K562 (cell line): ENCODE measurements around the gene SCN5A. TPM values are rescaled to one million over a fixed set of nuclear protein-coding genes. Genes with fewer than 3 reads are reported as not detected.

ENCODE experiments used
- ATAC-seq: fragments of 200-7000 bp; cut with Tn5 transposase; 3 replicates; pipeline ENCODE4 v1.9.1; 2020; ENCODE audit warnings: moderate library complexity
- BruUV-seq: library from RNA; stranded (reverse); fragments of 400-500 nt; replicated peaks from 2 replicates; lab custom pipeline; 2021; lab: Mats Ljungman, UMichigan
- CTCF ChIA-PET: fragments of 300-600 bp; formaldehyde crosslinking; extraction: SDS; loops from one replicate; lab custom pipeline; 2021; ENCODE audit warnings: low intra/inter-chr PET ratio; lab: Yijun Ruan, JAX
- POLR2A ChIA-PET: fragments of 300-600, 350-650 bp; sonication (Branson Sonifier 250); formaldehyde crosslinking; extraction: SDS; loops from one replicate; lab custom pipeline; 2021; ENCODE audit warnings: antibody characterized with exemption, inconsistent platforms; lab: Yijun Ruan, JAX
- DNase-seq, 4 experiments: peaks; one replicate each; pipeline versions ENCODE4 v3.0.0 to v3.0.0-alpha.2; 2011 to 2018; ENCODE audit warnings: low spot score in 3 of 4, mixed read lengths in 3 of 4; ENCODE audit errors: extremely low read depth in 1 of 4
- FAIRE-seq: peaks from 2 replicates; lab custom pipeline; 2011; peaks lifted over from hg19 to GRCh38; lab: Jason Lieb, UNC
- H2AFZ ChIP-seq: 2 replicates; pipeline ENCODE4 v1.6.0; 2011; ENCODE audit warnings: low read depth, low read length, control low read depth, inconsistent platforms
- H3K27ac ChIP-seq: fragments of 200-600 bp; 3 replicates; pipeline ENCODE4 v1.8.0; 2011; ENCODE audit warnings: low read depth, mild to moderate bottlenecking, control low read depth, inconsistent platforms, low read length, moderate library complexity, mixed read lengths; ENCODE audit errors: extremely low read depth
- H3K27me3 ChIP-seq, 2 experiments: fragments of 300-600 bp in 1 of 2; 2 replicates in 1 of 2; 3 replicates in 1 of 2; pipeline versions ENCODE4 v1.6.0 to v1.8.0; 2011; ENCODE audit warnings: inconsistent platforms in 2 of 2, low read length in 2 of 2, mild to moderate bottlenecking in 1 of 2, mixed read lengths in 1 of 2, moderate library complexity in 1 of 2; ENCODE audit not compliant: control insufficient read depth in 2 of 2, insufficient read depth in 2 of 2
- H3K36me3 ChIP-seq: fragments of 300-600 bp; 3 replicates; pipeline ENCODE4 v1.8.0; 2011; ENCODE audit warnings: mild to moderate bottlenecking, low read length, inconsistent platforms; ENCODE audit not compliant: control insufficient read depth, insufficient read depth
- H3K4me1 ChIP-seq, 2 experiments: fragments of 200-600 bp in 1 of 2; replicated peaks in 1 of 2; 2 replicates in 1 of 2; 3 replicates in 1 of 2; pipeline versions ENCODE4 v1.5.1 to v1.8.0; 2011; ENCODE audit warnings: inconsistent platforms in 2 of 2, low read length in 2 of 2, mild to moderate bottlenecking in 1 of 2, mixed read lengths in 1 of 2, moderate library complexity in 1 of 2; ENCODE audit not compliant: control insufficient read depth in 2 of 2, insufficient read depth in 2 of 2
- H3K4me2 ChIP-seq: 2 replicates; pipeline ENCODE4 v1.6.1; 2011; ENCODE audit warnings: low read length, control low read depth, inconsistent platforms, mixed read lengths; ENCODE audit not compliant: insufficient read depth
- H3K4me3 ChIP-seq: fragments of 200-600 bp; sonication (generic), shearing (Covaris generic); 2 replicates; pipeline ENCODE4 v1.5.1; 2016; ENCODE audit warnings: control low read depth, inconsistent platforms
- H3K79me2 ChIP-seq: fragments of 200-600 bp; 3 replicates; pipeline ENCODE4 v1.8.0; 2011; ENCODE audit warnings: low read length, inconsistent platforms; ENCODE audit not compliant: control insufficient read depth, insufficient read depth
- H3K9ac ChIP-seq, 2 experiments: 2 replicates each; pipeline versions ENCODE4 v1.6.0 to v1.6.1; 2011; ENCODE audit warnings: low read depth in 2 of 2, low read length in 2 of 2, control low read depth in 1 of 2, inconsistent platforms in 1 of 2, mild to moderate bottlenecking in 1 of 2, mixed read lengths in 1 of 2; ENCODE audit not compliant: insufficient read depth in 1 of 2
- H3K9me1 ChIP-seq: one replicate; pipeline ENCODE4 v1.6.0; 2011; ENCODE audit warnings: inconsistent platforms, mild to moderate bottlenecking, low read length, moderate library complexity; ENCODE audit not compliant: control insufficient read depth, insufficient read depth
- H3K9me3 ChIP-seq: replicated peaks from 2 replicates; pipeline ENCODE4 v1.5.1; 2011; ENCODE audit warnings: low read depth, low read length, inconsistent platforms; ENCODE audit not compliant: control insufficient read depth, insufficient read depth
- H4K20me1 ChIP-seq: replicated peaks from 2 replicates; pipeline ENCODE4 v1.6.1; 2011; ENCODE audit warnings: low read length, inconsistent platforms, mixed read lengths; ENCODE audit not compliant: control insufficient read depth, insufficient read depth
- CHCHD3 ChIP-seq: fragments of 250-450 bp; sonication (Bioruptor Pico); IDR thresholded peaks from 2 replicates; pipeline ENCODE4 v2.1.2; 2022; ENCODE audit warnings: mild to moderate bottlenecking
- CLOCK ChIP-seq: fragments of 250-450 bp; sonication (Bioruptor Pico); IDR thresholded peaks from 2 replicates; pipeline ENCODE4 v1.4.0; 2020; ENCODE audit warnings: mild to moderate bottlenecking, moderate library complexity, borderline replicate concordance
- DPF2 ChIP-seq: fragments of 450-650 bp; IDR thresholded peaks from 2 replicates; pipeline ENCODE4 v1.6.1; 2016
- ESRRA ChIP-seq: fragments of 450-650 bp; IDR thresholded peaks from 2 replicates; pipeline ENCODE4 v1.6.1; 2014; ENCODE audit warnings: low read depth, mild to moderate bottlenecking, moderate library complexity, borderline replicate concordance
- GTF2F1 ChIP-seq: IDR thresholded peaks from 2 replicates; pipeline ENCODE4 v1.6.1; 2011; ENCODE audit warnings: low read depth, low read length, improper control_type of control experiment
- MTA1 ChIP-seq: fragments of 450-650 bp; IDR thresholded peaks from 2 replicates; pipeline ENCODE4 v1.6.1; 2017; ENCODE audit warnings: borderline replicate concordance
- NR1H2 ChIP-seq: sonication (generic); formaldehyde crosslinking; IDR thresholded peaks from 2 replicates; pipeline ENCODE4 v1.4.0; 2020; ENCODE audit warnings: mild to moderate bottlenecking, missing genetic modification reagents
- PTRF ChIP-seq: fragments of 450-650 bp; IDR thresholded peaks from 2 replicates; pipeline ENCODE4 v1.6.1; 2016; ENCODE audit warnings: mild to moderate bottlenecking, missing genetic modification characterization, missing compliant biosample characterization
- SREBF2 ChIP-seq: sonication (generic); formaldehyde crosslinking; IDR thresholded peaks from 2 replicates; pipeline ENCODE4 v1.4.0; 2020; ENCODE audit warnings: mild to moderate bottlenecking, missing genetic modification reagents
- TAL1 ChIP-seq: fragments of 450-650 bp; IDR thresholded peaks from 2 replicates; pipeline ENCODE4 v1.6.1; 2016; ENCODE audit warnings: mild to moderate bottlenecking
- TCF7 ChIP-seq: sonication (generic); IDR thresholded peaks from 2 replicates; pipeline ENCODE4 v1.6.1; 2016; ENCODE audit warnings: antibody characterized with exemption, borderline replicate concordance
- YY1 ChIP-seq, 3 experiments: IDR thresholded peaks; 2 replicates each; pipeline ENCODE4 v1.6.1; 2011; ENCODE audit warnings: low read length in 2 of 3, mild to moderate bottlenecking in 2 of 3, moderate library complexity in 2 of 3, borderline replicate concordance in 1 of 3, control low read depth in 1 of 3, low read depth in 1 of 3; ENCODE audit not compliant: insufficient read depth in 3 of 3, insufficient replicate concordance in 2 of 3, control insufficient read depth in 1 of 3, insufficient read length in 1 of 3; ENCODE audit errors: extremely low read depth in 1 of 3
- ZC3H11A ChIP-seq: IDR thresholded peaks from 2 replicates; pipeline ENCODE4 v1.6.1; 2012; ENCODE audit warnings: low read depth, low read length, improper control_type of control experiment
- ZC3H8 ChIP-seq: fragments of 450-650 bp; IDR thresholded peaks from 2 replicates; pipeline ENCODE4 v1.6.1; 2017
- ZNF282 ChIP-seq: sonication (generic); formaldehyde crosslinking; IDR thresholded peaks from 2 replicates; pipeline ENCODE4 v1.8.1; 2023; ENCODE audit warnings: missing genetic modification reagents
- ZNF507 ChIP-seq: conservative IDR thresholded peaks from 2 replicates; pipeline ENCODE4 v1.6.1; 2017; ENCODE audit warnings: missing genetic modification characterization, missing compliant biosample characterization
- ZNF518B ChIP-seq: fragments of 250-450 bp; sonication (Bioruptor Pico); IDR thresholded peaks from 2 replicates; pipeline ENCODE4 v1.5.0; 2021; ENCODE audit warnings: mild to moderate bottlenecking, moderate library complexity
- ZNF584 ChIP-seq: fragments of 200-800 bp; sonication (Bioruptor generic); IDR thresholded peaks from 2 replicates; pipeline ENCODE4 v1.6.1; 2016; ENCODE audit warnings: low read depth, mild to moderate bottlenecking, missing genetic modification characterization, missing compliant biosample characterization
- ZSCAN32 ChIP-seq: fragments of 450-650 bp; formaldehyde crosslinking; IDR thresholded peaks from 2 replicates; pipeline ENCODE4 v1.4.0; 2020; ENCODE audit warnings: mild to moderate bottlenecking, moderate library complexity
- WGBS: fragments of 100-300 bp; shearing (Covaris generic); methylation state at CpG from one replicate; pipeline ENCODE4 v1.1.6; 2016; ENCODE audit warnings: low coverage, mixed read lengths; ENCODE audit not compliant: insufficient coverage; ENCODE audit errors: missing lambda C conversion rate; 5-methylcytosine and 5-hydroxymethylcytosine counted together
- in situ Hi-C: fragments of 300-500 bp; cut with MboI; formaldehyde crosslinking; loops from 4 replicates; pipeline ENCODE4 v1.15.0; 2018; ENCODE audit warnings: inconsistent platforms, mixed read lengths
- intact Hi-C: fragments of 100-400 bp; cut with micrococcal nuclease; formaldehyde crosslinking; loops from 2 replicates; pipeline ENCODE4 v1.14.2; 2022
- polyA plus RNA-seq, 8 experiments: library from polyadenylated mRNA; depleted of rRNA in 4 of 8; stranded (reverse) in 5 of 8; unstranded in 3 of 8; fragments of >200 nt; fragmentation: Nextera tagmentation in 2 of 8; fragmentation: Illumina TruSeq in 1 of 8; extraction: Ambion mirVana in 2 of 8; extraction: Trizol in 1 of 8; gene quantifications; 2 replicates each; pipeline versions ENCODE4 v1.2.1 to v1.2.3, GENCODE V29; 2011 to 2014; ENCODE audit warnings: inconsistent platforms in 1 of 8, missing spikeins in 1 of 8
- total RNA-seq, 7 experiments: library from RNA; depleted of rRNA in 6 of 7; stranded (reverse); fragments of >200 nt in 6 of 7; fragmentation: Illumina TruSeq in 2 of 7; extraction: Trizol in 2 of 7; gene quantifications; 2 replicates each; pipeline versions ENCODE4 v1.2.1 to v1.2.3, GENCODE V29; 2011 to 2021; ENCODE audit warnings: low replicate concordance in 1 of 7

Gene SCN5A
- total and polyA plus RNA-seq, 9 of the 15 experiments (the other 6 are each of a cell fraction or from before 2014, with no cell fraction given): 0.07 to 1.4 (median 0.21) TPM; not detected in 2

- no peak for ATAC-seq
- no peak for FAIRE-seq
- intact Hi-C loops: no loop called here
- POLR2A ChIA-PET: no interaction called here
- no peak for DNase-seq
- H2AFZ ChIP-seq: no peak overlapping the region
- no peaks in the 10 kb centered on the region for H3K79me2 ChIP-seq
- CTCF ChIA-PET: no interaction called here
- no peaks in the 10 kb centered on the region for H3K9me1 ChIP-seq
- no peak overlapping the region for H3K4me3 ChIP-seq
- TF ChIP-seq ZNF584 (no peak), ZNF507 (no peak), CLOCK (CRISPR knock-in tag) (no peak), SREBF2 (no peak), ZC3H11A (no peak), PTRF (no peak), YY1 (IDR thresholded peaks at IDR 0.05; ENCODE audit: borderline replicate concordance in 1 of 3, control insufficient read depth in 1 of 3, extremely low read depth in 1 of 3, insufficient read depth in 3 of 3, insufficient read length in 1 of 3, insufficient replicate concordance in 2 of 3, low read depth in 1 of 3, low read length in 2 of 3) (no peak), ZNF282 (CRISPR knock-in tag) (no peak), ZC3H8 (no peak), DPF2 (no peak), TCF7 (no peak), CHCHD3 (no peak), ZNF518B (CRISPR knock-in tag) (no peak), NR1H2 (CRISPR knock-in tag) (no peak), GTF2F1 (no peak), MTA1 (no peak), ZSCAN32 (CRISPR knock-in tag) (no peak), TAL1 (no peak), ESRRA (no peak)
- TF ChIP-seq, all 486 proteins: peak for 0
- Histone ChIP-seq H3K4me1 (no peaks in the 10 kb centered on the region), H3K27me3 (peaks cover 2 to 34% of the 10 kb centered on the region in 2 experiments; a peak in 3 of 5 replicates), H3K9me3 (no peaks in the 10 kb centered on the region), H4K20me1 (no peaks in the 10 kb centered on the region; the same call in 1 of the 2 replicates), H3K36me3 (no peaks in the 10 kb centered on the region), H3K4me2 (no peak overlapping the region), H3K27ac (no peak overlapping the region), H3K9ac (no peak overlapping the region)
- WGBS: 2% methylated on average over 13 of the region's 13 CpGs
- no TSS peak for BruUV-seq
- in situ Hi-C loops: no loop called here
Observed at GRCh38 chr3:38598791-38599190, 50.7 kb downstream of the SCN5A start.
